Caco-2 (cell line): ENCODE results near the gene TTF1. TPM values are rescaled to one million over a fixed set of nuclear protein-coding genes. Genes with fewer than 3 reads are reported as not detected.

ENCODE experiments used
- BruUV-seq: library from RNA; stranded (reverse); fragments of 400-500 nt; replicated peaks from 2 replicates; lab custom pipeline; 2021; lab: Mats Ljungman, UMichigan
- CTCF ChIA-PET: fragments of 300-600 bp; sonication (Branson Sonifier 250); formaldehyde crosslinking; loops from one replicate; lab custom pipeline; 2022; ENCODE audit warnings: antibody characterized with exemption; lab: Charles Lee
- POLR2A ChIA-PET: fragments of 300-600 bp; sonication (Branson Sonifier 250); formaldehyde crosslinking; loops from one replicate; lab custom pipeline; 2022; ENCODE audit warnings: antibody characterized with exemption; lab: Charles Lee
- DNase-seq, 2 experiments: peaks; one replicate each; pipeline versions ENCODE4 v3.0.0 to v3.0.0-alpha.2; 2020 to 2022
- H3K27me3 ChIP-seq: replicated peaks from 2 replicates; pipeline ENCODE4 v1.6.0; 2011; ENCODE audit warnings: low read length; ENCODE audit not compliant: control insufficient read depth, insufficient read depth
- H3K36me3 ChIP-seq: 2 replicates; pipeline ENCODE4 v1.5.1; 2011; ENCODE audit warnings: low read length; ENCODE audit not compliant: control insufficient read depth, insufficient read depth
- H3K4me1 ChIP-seq: fragments of 250-450 bp; sonication (Bioruptor Pico); 2 replicates; pipeline ENCODE4 v1.5.1; 2020; ENCODE audit warnings: mild to moderate bottlenecking
- H3K4me3 ChIP-seq: 2 replicates; pipeline ENCODE4 v1.5.1; 2011; ENCODE audit warnings: low read depth, mild to moderate bottlenecking, control low read depth, low read length
- H3K9me3 ChIP-seq: fragments of 250-450 bp; sonication (Bioruptor Pico); 2 replicates; pipeline ENCODE4 v1.5.1; 2020; ENCODE audit warnings: mild to moderate bottlenecking, moderate library complexity
- H3K27ac Mint-ChIP-seq: one replicate; pipeline ENCODE4 v1.8.0; 2022; ENCODE audit warnings: mixed read lengths; ENCODE audit not compliant: unreplicated experiment
- H3K27me3 Mint-ChIP-seq: one replicate; pipeline ENCODE4 v1.8.0; 2022; ENCODE audit warnings: mixed read lengths; ENCODE audit not compliant: insufficient read depth, unreplicated experiment
- H3K36me3 Mint-ChIP-seq: one replicate; pipeline ENCODE4 v1.8.0; 2022; ENCODE audit warnings: mild to moderate bottlenecking, mixed read lengths; ENCODE audit not compliant: insufficient read depth, unreplicated experiment
- H3K4me1 Mint-ChIP-seq: one replicate; pipeline ENCODE4 v1.8.0; 2022; ENCODE audit warnings: low read depth, mixed read lengths; ENCODE audit not compliant: unreplicated experiment
- H3K4me3 Mint-ChIP-seq: one replicate; pipeline ENCODE4 v1.8.0; 2022; ENCODE audit warnings: mild to moderate bottlenecking, moderate library complexity, mixed read lengths; ENCODE audit not compliant: unreplicated experiment
- H3K9me3 Mint-ChIP-seq: one replicate; pipeline ENCODE4 v1.8.0; 2022; ENCODE audit warnings: mixed read lengths; ENCODE audit not compliant: unreplicated experiment
- intact Hi-C: fragments of 100-400 bp; cut with micrococcal nuclease; formaldehyde crosslinking; loops from one replicate; pipeline ENCODE4 v1.10.0; 2022; ENCODE audit not compliant: unreplicated experiment
- total RNA-seq: library from RNA; stranded (reverse); gene quantifications from 2 replicates; pipeline ENCODE4 v1.2.3, GENCODE V29; 2022
- TF ChIP-seq, protein P1 (sequence below), 2 experiments: fragments of 200-600 bp in 1 of 2; IDR thresholded peaks; 1 replicate in 1 of 2; 2 replicates in 1 of 2; pipeline versions ENCODE4 v1.5.1 to v1.8.0; 2011 to 2022; ENCODE audit warnings: antibody characterized with exemption in 1 of 2, control low read depth in 1 of 2, inconsistent platforms in 1 of 2, low read depth in 1 of 2, low read length in 1 of 2, mild to moderate bottlenecking in 1 of 2, moderate library complexity in 1 of 2; ENCODE audit not compliant: insufficient read depth in 1 of 2, severe bottlenecking in 1 of 2, unreplicated experiment in 1 of 2

TTF1 gene
- total RNA-seq, 1 experiment from 2014 or later = 11.4 TPM

DNA sequence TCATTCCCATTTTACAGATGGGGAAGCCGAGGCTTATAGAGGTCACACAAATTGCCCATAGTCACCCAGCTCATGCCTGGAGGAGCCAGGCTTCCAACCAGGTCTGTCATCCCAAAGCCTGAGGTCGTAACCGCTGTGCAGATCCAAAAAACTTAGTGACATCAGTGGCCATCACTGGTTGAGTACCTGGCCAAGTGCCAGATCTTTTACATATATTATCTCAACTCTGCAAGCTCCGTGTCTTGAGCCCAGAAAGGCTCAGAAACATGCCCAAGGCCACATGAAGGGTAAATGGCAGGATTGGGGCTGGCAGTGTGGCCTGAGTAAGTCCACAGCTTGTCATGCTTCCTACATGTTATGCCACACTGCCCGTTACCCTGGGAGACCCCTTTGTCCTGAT lies 16.9 kb upstream of the TTF1 start:
- H3K27me3 ChIP-seq = peaks cover 2% of the 10 kb centered on the region; the same call in 1 of the 2 replicates
- Mint-ChIP-seq H3K36me3 (no peaks in the 10 kb centered on the region), H3K27me3 (peaks cover 19% of the 10 kb centered on the region), H3K27ac (no peak overlapping the region), H3K4me3 (no peak overlapping the region), H3K9me3 (no peaks in the 10 kb centered on the region), H3K4me1 (no peaks in the 10 kb centered on the region)
- BruUV-seq = no TSS peak
- H3K9me3 ChIP-seq = no peaks in the 10 kb centered on the region
- no peaks in the 10 kb centered on the region for H3K4me1 ChIP-seq
- H3K36me3 ChIP-seq = no peaks in the 10 kb centered on the region
- ChIA-PET CTCF (no interaction called here), POLR2A (no interaction called here)
- DNase-seq = no peak
- no peak overlapping the region for H3K4me3 ChIP-seq
- intact Hi-C loops = no loop called here
- TF ChIP-seq, protein P1, sequence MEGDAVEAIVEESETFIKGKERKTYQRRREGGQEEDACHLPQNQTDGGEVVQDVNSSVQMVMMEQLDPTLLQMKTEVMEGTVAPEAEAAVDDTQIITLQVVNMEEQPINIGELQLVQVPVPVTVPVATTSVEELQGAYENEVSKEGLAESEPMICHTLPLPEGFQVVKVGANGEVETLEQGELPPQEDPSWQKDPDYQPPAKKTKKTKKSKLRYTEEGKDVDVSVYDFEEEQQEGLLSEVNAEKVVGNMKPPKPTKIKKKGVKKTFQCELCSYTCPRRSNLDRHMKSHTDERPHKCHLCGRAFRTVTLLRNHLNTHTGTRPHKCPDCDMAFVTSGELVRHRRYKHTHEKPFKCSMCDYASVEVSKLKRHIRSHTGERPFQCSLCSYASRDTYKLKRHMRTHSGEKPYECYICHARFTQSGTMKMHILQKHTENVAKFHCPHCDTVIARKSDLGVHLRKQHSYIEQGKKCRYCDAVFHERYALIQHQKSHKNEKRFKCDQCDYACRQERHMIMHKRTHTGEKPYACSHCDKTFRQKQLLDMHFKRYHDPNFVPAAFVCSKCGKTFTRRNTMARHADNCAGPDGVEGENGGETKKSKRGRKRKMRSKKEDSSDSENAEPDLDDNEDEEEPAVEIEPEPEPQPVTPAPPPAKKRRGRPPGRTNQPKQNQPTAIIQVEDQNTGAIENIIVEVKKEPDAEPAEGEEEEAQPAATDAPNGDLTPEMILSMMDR (IDR thresholded peaks at IDR 0.05; ENCODE audit: insufficient read depth in 1 of 2, low read depth in 1 of 2, low read length in 1 of 2, severe bottlenecking in 1 of 2, unreplicated experiment in 1 of 2) = no peak

- peaks cover 2% of the 10 kb centered on the region; the same call in 1 of the 2 replicates for H3K27me3 ChIP-seq
- no peaks in the 10 kb centered on the region for H3K9me3 Mint-ChIP-seq
- POLR2A ChIA-PET = no interaction called here
- no peaks in the 10 kb centered on the region for H3K4me1 Mint-ChIP-seq
- TF ChIP-seq, protein P1 (IDR thresholded peaks at IDR 0.05; ENCODE audit: insufficient read depth in 1 of 2, low read depth in 1 of 2, low read length in 1 of 2, severe bottlenecking in 1 of 2, unreplicated experiment in 1 of 2) = no peak
- CTCF ChIA-PET = interaction anchor here (0.5 kb wide), 1 partner anchor 12 kb away, joined by 3 read pairs; the partner anchor contains the start of gene CFAP77
- no peaks in the 10 kb centered on the region for H3K36me3 Mint-ChIP-seq
- H3K36me3 ChIP-seq = no peaks in the 10 kb centered on the region
- no peaks in the 10 kb centered on the region for H3K4me1 ChIP-seq
- peaks cover 24% of the 10 kb centered on the region for H3K27me3 Mint-ChIP-seq
- H3K27ac Mint-ChIP-seq = no peak overlapping the region
- no peak for DNase-seq
- no peak overlapping the region for H3K4me3 Mint-ChIP-seq
- no peaks in the 10 kb centered on the region for H3K9me3 ChIP-seq
- intact Hi-C loops = no loop called here
- BruUV-seq = no TSS peak
- H3K4me3 ChIP-seq = no peak overlapping the region
Observed at GRCh38 chr9:132422574-132422973, 15.9 kb upstream of the TTF1 start.

DNA sequence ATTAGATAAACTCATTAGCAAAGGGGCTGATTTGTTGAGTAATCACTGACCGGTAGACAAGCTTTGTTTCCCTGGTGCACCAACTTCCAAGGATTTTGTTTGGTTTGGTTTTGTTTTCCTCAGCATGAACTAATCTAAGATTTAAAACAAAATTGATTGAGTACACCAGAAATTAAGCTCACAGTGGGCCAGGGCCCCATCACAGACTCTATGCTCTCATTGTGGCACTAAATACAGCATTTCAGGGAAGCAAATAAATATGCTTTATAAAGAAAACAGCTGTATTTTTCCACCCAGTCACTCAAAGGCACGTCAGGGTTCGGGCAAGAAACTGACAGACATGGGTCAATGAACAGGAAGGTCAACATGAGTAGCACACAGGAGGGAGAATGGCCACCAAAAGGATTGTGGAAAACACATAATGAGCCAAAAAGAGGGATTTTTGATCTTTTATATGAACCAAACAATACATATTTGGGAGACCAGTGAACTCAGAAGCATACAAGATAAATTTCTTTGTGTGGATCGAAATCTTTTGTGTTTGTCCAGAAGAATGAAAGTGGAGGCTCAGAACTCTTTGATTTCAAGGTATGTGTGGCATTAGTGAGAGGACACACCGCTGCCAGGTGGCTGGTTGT lies 12.2 kb upstream of the TTF1 start:
- Histone ChIP-seq H3K4me1 (no peaks in the 10 kb centered on the region), H3K27me3 (peaks cover 2% of the 10 kb centered on the region; the same call in 1 of the 2 replicates), H3K9me3 (no peaks in the 10 kb centered on the region), H3K4me3 (no peak overlapping the region), H3K36me3 (no peaks in the 10 kb centered on the region)
- no peaks in the 10 kb centered on the region for H3K4me1 Mint-ChIP-seq
- TF ChIP-seq, protein P1 (IDR thresholded peaks at IDR 0.05; ENCODE audit: insufficient read depth in 1 of 2, low read depth in 1 of 2, low read length in 1 of 2, severe bottlenecking in 1 of 2, unreplicated experiment in 1 of 2) = no peak
- intact Hi-C loops = no loop called here
- H3K36me3 Mint-ChIP-seq = no peaks in the 10 kb centered on the region
- DNase-seq = no peak
- no peaks in the 10 kb centered on the region for H3K9me3 Mint-ChIP-seq
- ChIA-PET CTCF (no interaction called here), POLR2A (interaction anchor here (0.5 to 0.6 kb wide), 2 partner anchors 14 to 280 kb away, joined by 5 to 6 read pairs; no protein-coding TSS in a partner anchor)
- no peak overlapping the region for H3K4me3 Mint-ChIP-seq
- H3K27ac Mint-ChIP-seq = no peak overlapping the region
- no TSS peak for BruUV-seq
- peaks cover 25% of the 10 kb centered on the region for H3K27me3 Mint-ChIP-seq
